GM12801 (cell line): ENCODE measurements around the gene CD302.

Experiments used
- TF ChIP-seq, protein P1 (sequence below): IDR thresholded peaks from one replicate; pipeline ENCODE4 v1.5.1; 2011; ENCODE audit warnings: control low read depth; ENCODE audit not compliant: insufficient read length; ENCODE audit errors: extremely low read depth

CD302 gene, protein sequence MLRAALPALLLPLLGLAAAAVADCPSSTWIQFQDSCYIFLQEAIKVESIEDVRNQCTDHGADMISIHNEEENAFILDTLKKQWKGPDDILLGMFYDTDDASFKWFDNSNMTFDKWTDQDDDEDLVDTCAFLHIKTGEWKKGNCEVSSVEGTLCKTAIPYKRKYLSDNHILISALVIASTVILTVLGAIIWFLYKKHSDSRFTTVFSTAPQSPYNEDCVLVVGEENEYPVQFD

DNA sequence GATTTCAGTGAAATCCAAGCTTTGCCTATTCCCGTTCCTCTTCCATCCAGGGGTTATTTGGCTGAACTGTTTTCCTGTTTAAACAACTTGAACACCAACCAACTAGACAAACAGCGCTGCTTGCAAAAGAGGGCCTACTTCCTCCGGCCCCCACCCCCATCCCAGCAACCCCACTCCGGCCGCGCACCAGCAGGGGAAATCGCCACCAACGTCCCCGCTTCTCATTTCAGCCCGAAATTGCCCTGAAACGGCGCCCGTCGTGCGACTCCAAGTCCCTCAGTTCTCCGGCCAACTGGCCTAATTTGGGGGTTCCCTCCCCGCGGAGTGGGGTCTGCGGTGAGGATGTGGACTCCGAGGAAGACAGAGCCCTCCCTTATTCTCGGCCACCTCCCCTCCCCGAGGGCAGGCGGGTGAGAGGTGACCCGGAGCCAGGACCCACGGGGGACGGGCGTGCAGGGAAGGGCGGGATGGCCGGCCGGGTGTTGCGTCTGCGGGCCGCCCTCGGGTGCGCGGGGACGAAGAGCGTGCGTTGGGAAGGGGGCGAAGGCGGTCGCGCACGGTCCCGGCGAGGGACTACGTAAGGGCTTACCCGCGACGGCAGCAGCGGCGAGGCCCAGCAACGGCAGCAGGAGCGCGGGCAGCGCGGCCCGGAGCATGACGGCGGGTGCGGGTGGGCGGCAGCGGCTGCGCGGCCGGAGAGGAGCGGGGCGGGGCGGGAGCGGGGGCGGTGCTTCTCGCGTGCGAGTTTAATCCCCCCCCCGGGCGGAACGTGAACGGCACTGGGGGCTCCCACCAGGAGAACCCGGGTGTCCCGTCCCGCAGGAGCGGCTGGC is at the start of gene CD302:
TSS of gene CD302 (minus strand) at position 666 of the 833 bp plus-strand sequence. CDS start at position 656, 10 bp downstream.
- TF ChIP-seq, protein P1, sequence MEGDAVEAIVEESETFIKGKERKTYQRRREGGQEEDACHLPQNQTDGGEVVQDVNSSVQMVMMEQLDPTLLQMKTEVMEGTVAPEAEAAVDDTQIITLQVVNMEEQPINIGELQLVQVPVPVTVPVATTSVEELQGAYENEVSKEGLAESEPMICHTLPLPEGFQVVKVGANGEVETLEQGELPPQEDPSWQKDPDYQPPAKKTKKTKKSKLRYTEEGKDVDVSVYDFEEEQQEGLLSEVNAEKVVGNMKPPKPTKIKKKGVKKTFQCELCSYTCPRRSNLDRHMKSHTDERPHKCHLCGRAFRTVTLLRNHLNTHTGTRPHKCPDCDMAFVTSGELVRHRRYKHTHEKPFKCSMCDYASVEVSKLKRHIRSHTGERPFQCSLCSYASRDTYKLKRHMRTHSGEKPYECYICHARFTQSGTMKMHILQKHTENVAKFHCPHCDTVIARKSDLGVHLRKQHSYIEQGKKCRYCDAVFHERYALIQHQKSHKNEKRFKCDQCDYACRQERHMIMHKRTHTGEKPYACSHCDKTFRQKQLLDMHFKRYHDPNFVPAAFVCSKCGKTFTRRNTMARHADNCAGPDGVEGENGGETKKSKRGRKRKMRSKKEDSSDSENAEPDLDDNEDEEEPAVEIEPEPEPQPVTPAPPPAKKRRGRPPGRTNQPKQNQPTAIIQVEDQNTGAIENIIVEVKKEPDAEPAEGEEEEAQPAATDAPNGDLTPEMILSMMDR, result no peak

DNA sequence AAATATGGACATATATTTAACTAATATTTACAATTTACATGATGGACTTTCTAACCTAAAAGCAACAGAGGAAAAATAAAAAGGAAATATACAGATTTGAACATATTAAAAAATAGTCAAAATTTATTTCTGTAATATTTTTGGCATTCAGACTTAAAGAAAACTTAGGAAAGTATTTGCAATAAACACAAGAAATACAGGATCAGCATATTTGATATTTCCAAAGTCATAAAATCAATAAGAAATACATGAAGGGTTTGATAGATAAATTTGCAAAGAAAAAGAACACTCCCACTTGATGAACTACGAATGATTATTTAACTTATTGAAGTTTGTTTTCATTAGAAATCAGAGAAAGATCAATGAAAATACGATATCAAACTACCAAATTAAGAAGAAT is 48.6 kb upstream of the CD302 start:
- TF ChIP-seq, protein P1, result no peak

DNA sequence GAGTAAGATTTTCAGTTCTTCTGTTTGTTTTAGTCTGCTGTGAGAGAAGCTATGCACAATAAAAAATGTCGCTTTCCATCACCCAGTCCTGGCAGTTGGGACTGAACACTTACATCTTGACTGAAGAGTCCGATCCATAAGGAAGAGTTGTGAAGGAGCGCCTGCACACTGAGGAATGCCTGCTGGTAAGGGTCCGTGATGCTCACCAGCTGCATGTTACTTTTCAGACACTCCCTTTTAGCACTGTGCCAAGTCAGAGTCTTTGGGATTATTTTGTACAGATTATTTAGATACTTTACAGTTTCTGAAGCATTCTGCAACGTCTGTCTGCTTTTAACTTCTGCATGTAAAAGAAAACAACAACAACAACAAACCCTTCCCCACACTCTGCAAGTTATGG is 42.6 kb upstream of the CD302 start:
- TF ChIP-seq, protein P1, result no peak

DNA sequence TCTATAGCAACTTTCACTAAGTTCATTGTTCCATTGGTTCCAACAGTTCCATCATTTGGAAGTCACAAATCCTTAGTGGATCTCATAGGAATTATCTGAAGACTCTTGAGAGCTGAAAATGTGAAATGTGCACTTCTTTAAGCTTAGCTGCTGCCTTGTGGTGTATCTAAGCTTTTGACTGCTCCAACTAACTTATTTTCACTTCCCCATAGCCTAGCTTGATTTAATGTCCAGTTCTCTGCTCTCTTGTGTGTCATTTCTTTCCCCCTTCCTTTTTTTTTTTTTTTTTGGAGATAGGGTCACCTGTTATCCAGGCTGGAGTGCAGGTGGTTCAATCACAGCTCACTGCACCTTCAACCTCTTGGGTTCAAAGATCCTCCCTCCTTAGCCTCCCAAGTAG is 34.9 kb upstream of the CD302 start:
- TF ChIP-seq, protein P1, result no peak

DNA sequence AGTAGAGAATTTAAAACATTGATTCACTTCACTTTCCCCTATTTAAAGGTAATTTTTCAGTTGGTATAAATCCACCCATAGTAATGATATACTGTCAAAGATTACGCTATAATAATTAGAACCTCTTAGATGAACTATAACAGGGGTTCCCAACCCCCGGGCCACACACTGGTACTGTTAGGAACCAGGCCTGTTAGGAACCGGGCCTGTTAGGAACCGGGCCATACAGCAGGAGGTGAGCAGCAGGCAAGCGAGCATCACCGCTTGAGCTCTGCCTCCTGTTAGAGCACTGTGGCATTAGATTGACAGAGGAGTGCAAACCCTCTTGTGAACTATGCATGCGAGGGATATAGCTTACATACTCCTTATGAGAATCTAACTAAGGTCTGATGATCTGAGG is 34.0 kb upstream of the CD302 start:
- TF ChIP-seq, protein P1, result no peak

DNA sequence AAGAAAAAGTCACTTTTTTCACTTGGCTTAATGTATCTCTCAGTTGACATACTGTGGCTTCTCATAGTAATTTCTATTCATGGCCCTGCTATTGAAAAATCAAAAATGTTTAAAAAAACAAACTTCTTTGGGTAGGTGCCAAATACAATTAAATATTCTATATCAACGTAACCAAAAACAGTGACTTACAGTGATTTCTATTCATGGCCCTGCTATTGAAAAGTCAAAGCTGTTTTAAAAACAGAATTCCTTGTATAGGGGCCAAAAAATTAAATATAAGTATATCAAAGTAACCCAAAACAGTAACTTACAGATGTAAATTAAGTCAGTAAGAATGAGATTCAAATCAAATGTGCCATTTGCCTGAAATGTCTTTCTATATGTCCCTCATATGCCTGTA is 31.4 kb upstream of the CD302 start:
- TF ChIP-seq, protein P1, result no peak

DNA sequence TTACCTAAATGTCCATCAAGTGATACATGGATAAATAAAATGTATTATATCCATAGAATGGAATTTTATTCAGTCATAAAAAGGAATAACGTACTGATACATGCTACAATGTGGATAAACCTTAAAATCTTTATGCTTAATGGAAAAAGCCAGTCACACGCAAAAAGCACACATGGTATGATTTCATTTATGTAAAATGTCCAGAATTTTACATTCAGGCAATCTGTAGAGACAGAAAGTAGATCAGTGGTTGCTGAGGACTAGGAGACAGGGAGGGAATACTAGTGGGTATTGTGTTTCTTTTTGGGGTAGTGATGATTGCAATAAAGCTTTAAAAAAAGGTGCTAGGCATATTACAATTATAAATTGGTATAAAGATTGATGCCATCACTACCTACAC is 30.7 kb upstream of the CD302 start:
- TF ChIP-seq, protein P1, result no peak
